Epithelial cell of proximal tubule (primary cell): ENCODE results near the gene ACSF2. TPM values are rescaled to one million over a fixed set of nuclear protein-coding genes. Genes with fewer than 3 reads are reported as not detected.
"Not testable (repeated sequence)": the region's sequence is repeated elsewhere in the genome, so short reads cannot be mapped to it uniquely, and the experiment has no call there.

Experiments used
- DNase-seq: peaks from one replicate; pipeline ENCODE4 v3.0.0-alpha.2; 2011; ENCODE audit warnings: low read depth
- H3K4me3 ChIP-seq: 2 replicates; pipeline ENCODE4 v1.5.1; 2011; ENCODE audit warnings: low read depth, mild to moderate bottlenecking, low read length
- CTCF ChIP-seq: conservative IDR thresholded peaks from 2 replicates; pipeline ENCODE4 v1.5.1; 2012; ENCODE audit warnings: low read depth, mild to moderate bottlenecking, low read length
- total RNA-seq: library from RNA; depleted of rRNA; stranded (reverse); fragments of >200 nt; gene quantifications from 2 replicates; pipeline ENCODE4 v1.2.3, GENCODE V29; 2015

Gene ACSF2
- total RNA-seq, 1 donor from 2014 or later, result 32.6 TPM

GRCh38 chr17:50414808-50415207 lies 11.2 kb upstream of the ACSF2 start:
- no peak for DNase-seq
- TF ChIP-seq CTCF, result no peak
- no peak overlapping the region for H3K4me3 ChIP-seq

GRCh38 chr17:50419577-50419976 lies 6.4 kb upstream of the ACSF2 start:
- H3K4me3 ChIP-seq, DNase-seq: not testable (repeated sequence)

DNA sequence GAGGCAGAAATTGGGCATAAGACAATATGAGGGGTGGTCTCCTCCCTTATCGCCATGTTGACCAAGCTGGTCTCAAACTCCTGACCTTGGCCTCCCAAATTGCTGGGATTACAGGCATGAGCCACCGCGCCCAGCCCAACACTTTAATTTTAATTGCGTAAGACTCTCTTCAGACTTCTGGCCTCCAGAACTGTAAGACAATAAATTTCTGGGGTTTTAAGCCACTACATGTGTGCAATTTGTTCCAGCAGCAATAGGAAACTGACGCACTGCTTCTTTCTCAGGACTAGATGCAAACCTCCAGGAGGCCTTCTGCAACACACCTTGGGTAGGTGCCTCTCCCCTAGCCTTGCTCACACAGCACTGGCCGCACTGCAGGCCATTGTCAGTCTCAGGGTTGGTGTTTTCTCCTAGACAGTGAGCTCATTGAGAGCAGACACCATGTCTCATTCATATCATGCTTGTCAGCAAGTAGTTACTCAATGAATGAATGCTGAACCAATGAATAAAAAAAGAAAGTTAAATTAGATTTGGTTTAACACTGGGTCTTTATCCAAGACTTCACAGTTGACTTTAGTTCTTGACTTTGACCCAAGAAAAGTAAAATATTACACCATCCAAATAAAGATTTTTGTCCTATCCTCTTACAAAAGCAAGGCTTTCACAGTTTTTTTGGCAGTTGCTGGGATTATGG lies 5.5 kb upstream of the ACSF2 start:
- no peak overlapping the region for H3K4me3 ChIP-seq
- no peak for TF ChIP-seq CTCF
- no peak for DNase-seq

DNA sequence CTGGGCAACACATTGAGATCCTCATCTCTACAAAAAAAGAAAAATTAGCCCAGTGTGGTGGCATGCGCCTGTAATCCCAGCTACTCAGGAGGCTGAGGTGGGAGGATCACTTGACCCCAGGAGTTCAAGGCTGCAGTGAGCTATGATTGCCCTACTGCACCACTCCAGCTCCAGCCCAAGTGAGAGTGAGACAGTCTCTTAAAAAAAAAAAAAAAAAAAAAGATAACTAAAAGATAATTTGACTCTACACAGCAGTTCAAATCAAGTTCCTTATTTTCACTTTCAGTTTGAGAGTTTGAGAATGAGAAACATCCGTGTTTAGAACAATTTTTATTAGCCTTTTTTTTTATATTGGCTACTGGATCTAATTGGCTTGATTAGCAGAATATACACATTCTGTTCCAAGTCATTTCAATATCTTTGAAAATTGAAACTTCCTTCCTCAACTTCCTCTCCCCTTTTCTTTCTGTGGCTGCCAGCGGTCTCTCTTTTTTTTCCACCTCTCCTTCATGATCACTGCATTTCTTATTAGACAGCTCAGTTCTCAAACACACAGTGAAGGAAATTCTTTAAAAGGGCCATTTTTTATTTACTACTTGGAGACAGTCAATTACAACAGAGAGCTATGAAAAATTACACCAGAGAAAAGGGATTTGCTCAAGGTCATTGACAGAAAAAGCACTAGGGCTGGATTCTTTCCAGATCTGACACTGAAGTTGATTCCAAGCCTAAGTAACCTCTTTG lies 4.5 kb upstream of the ACSF2 start:
- TF ChIP-seq CTCF, result no peak
- peak overlapping the region; percentile 17 for H3K4me3 ChIP-seq
- no peak for DNase-seq

GRCh38 chr17:50422738-50423137 lies 3.3 kb upstream of the ACSF2 start:
- no peak for TF ChIP-seq CTCF
- H3K4me3 ChIP-seq, result no peak overlapping the region
- no peak for DNase-seq

DNA sequence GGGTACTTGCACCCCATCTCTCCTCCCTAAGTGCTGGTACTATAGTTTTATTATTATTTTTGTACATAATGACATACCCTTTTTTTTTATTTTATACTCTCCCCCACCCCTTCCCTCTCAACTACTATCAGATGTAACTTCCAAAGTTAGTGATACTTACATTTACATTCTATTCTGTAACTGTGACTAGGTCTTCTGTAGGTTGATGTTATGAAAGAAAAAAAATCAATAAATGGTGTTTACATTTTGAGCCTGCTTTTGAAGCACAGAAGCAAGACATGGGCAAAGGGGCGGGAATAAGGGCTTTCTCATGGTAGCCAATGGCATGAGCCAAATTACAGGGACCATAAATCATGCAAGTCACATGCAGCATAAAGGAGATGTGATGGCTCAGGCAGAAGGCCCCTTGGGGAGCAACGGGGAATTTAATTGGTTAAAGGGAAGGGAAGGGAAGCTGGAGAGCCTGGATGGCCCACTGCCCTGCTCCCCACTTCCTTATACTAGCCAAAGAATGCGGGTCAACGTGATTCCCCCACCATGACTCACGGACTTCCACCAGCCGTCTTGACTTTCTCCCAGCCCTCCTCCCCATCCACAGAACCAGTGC lies 2.4 kb upstream of the ACSF2 start:
- H3K4me3 ChIP-seq, result no peak overlapping the region
- no peak for DNase-seq
- TF ChIP-seq CTCF, result no peak

- no peak for DNase-seq
- TF ChIP-seq CTCF, result no peak
- no peak overlapping the region for H3K4me3 ChIP-seq
These were observed 1.6 kb upstream of the ACSF2 start for GRCh38 chr17:50424246-50424995.
